ENCODE results near the gene LPAR1.

LPAR1 gene

DNA sequence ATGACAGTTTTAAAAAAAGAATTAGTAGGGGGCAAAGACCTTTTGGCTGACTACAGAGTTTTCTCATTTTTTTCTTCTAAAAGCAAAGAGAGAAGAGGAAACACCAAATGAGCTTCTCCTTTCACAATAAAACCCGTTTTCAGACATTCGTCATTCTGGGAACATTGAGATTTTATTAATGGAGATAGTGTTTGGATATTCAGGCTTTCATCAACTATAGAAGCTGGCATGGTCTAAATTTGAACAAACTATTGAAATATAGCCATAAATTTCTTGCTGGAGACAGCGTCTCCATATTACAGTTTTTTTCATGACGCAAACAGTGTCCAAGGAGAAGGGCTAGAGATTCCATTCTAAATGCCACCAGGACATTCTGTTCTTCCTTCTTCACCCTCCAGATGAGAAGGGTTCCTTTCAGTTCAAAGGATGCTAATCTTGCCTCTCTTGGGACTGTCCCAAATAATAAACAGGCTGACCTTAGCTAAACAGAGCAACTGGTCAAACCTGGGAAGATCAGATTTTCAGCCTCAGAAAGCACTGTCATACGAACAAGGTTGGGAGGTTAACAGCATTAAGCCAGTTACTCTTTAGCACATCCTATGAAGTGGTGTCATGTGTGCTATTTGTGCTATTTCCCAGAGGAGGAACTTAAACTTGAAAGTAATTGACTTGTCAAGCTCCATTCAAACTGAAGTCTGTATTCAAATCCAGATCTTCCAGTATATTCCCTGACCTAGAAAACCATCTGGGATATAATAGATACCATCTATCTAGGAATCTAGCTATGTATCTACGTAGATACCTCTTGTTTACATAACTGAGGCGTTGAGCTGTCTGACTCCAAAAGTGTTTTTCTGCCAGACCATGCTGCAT is 125.6 kb downstream of the LPAR1 start:
- no peak for DNase-seq

DNA sequence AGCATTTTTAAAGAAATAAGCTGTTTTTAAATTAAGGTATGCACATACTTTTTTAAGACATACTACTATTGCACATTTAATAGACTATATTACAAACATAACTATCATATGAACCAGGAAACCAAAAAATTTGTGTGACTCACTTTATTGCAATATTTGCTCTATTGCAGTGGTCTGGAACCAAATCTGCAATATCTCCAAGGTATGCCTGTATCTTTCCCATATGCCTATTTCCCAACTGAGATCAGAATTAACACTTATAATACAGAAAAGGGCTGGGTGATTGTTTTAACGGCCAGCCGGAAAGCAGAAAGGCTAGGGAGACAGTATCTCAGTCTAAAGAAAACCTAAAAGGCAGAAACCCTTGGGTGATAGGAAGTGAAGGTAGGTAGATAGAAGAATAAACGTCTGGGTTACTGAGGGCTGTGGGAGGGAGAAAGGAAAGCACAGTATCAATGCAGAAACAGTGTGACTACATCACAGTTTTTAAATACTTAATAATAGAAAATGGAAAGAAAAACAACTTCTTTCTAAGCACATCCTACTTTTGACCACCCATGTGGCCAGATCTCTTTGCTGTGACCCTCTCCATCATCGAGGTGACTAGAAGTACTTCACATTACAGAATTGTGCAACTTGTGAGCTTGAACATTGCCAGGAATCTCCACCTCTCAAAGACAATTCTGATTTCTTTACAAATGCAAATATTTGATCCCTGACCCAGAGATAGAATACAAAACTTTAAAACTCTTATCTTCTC is 126.4 kb downstream of the LPAR1 start:
- no peak for DNase-seq

DNA sequence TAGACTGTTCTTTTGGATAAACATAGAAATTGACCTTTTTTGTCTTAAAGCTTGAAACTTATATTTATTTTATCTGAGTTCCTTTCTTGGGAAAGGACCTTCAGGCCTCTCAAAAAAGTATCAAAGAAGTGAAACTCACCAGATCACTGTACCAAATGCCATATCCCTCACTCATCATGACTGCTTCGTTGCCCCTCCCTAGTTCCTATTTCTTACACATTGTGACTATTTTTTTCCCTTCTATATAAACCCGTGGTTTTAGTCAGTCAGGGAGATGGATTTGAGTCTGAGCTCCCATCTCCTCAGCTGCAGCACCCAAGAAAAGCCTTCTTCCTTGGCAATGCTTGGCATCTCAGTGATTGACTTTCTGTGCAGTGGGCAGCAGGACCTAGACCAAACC is 129.4 kb downstream of the LPAR1 start:
- no peak for DNase-seq

DNA sequence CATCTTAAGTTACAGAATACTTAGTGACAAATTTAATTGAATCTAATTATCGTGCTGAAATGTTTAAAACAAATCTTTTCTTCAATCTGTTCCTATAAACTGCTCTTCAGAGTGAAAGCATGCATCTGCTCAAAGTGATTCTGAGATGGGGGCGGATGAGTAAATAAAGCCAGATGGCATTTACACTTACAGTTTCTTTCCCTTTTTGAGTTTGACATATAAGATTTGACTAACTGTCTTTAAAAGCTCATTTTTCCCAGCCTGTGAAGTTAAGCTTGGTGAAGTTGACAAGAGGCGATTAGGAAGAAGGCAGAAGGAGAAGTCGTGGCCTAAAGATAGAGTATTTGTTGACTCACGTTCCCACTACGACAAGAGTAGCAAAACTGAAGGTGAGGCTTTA is 137.4 kb downstream of the LPAR1 start:
- DNase-seq = peak in 1 of 2 experiments; percentile 1

DNA sequence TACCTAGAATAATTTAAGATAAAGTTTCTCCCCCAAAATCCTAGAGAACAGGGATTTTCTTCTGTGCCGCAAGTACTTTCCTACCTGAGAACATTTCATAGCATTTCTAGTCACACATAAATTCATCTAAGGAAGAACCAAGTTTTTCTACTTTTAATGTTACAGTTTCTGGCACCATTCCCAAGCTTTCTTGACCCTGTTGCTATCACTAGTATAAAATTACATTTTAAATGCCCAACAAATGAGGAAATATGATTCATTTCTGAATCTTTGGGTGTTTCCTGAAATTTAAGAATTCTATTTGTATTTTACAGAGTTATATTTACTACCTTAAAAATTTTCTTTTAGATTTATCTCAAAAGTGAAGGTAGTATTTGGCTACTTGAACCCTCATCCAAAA is 137.8 kb downstream of the LPAR1 start:
- DNase-seq = no peak

DNA sequence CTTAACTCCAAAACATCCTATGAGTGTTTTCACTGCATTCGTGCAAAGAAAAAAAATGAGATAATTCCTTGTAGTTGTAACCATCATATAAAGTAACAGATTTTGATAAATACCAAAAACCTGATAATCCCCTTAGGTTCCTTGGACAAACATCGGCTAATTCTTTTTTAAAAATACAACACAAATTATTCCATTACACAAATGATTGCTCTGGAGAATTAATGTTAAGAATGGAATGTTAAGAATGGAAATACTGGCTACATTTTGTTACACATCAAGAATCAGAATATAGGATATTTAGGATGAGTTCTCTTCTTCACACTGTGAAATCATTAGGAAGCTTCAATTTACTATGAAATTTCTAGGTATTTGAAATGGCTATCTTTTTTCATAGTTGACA is 139.4 kb downstream of the LPAR1 start:
- DNase-seq = no peak

DNA sequence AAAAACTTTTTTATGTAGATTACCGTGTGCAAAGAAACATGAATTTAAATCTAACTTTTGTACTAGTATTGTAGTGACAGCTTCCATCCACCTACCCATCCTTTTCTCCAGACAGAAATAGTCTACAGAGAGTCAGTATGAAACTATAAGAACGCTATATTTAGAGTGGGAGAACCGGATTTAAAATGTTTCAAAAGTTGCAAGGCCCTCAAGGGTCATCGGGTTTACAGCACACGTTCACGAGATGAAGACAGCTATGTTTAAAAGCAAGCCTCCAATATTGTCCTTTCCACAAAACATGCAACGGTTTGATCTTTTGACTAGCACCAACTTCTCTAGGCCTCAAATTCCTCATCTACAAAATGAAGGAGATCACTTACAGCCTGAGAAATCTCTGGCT is 139.9 kb downstream of the LPAR1 start:
- DNase-seq = no peak

DNA sequence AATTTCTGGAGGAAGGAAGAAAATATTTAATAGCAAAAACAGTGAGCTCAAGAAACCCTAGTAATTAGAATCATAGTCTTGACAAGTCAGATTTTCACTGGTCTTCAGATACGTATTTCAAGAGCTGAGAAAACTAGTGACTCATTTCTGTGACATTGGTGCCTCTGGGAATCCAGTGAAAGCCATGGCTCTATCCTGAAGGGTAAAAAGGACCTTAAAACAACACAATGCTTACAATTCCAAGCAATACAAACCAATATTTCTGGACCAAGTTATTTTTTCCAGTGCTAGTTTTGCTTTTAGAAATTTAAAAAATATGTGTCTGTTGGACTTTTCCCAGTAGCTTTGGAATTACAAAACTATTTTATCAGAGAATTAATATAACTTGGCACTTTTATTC is 140.3 kb downstream of the LPAR1 start:
- no peak for DNase-seq

DNA sequence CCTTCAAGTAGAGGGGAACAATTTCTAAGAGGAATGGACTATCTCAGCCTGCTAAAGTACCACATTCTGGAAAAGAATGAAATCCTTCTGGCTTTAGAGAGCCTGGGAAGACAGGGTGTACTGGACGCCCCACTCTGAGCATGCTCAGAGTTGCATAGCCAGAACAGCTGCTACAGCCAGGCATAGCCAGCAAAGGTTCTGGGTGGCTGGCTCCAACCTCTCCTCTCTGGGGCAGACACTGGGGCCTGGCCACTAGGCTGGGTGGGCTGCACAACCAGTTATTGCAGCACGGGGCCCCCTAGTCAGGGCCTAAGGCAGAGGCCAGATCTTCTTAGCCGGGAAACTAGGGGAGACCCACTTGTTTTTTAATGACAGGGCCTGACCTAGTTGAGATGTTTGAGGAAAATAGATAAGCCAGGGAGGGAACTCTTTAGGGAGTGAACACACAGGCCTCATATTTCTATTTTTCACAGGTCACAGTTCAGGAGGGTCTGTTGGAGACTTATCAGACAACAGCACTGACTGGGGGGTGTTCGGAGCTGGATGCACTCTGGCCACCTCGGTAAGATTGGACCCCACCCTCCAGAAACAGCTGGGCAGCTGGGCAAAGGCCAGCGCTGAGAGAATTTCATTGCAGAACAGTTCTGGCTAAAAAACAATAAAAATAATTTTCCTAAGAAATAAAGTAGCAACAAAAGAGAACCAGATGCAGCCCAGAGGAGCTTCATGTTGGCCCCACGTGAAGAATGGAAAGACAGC is 142.9 kb downstream of the LPAR1 start:
- no peak for DNase-seq

DNA sequence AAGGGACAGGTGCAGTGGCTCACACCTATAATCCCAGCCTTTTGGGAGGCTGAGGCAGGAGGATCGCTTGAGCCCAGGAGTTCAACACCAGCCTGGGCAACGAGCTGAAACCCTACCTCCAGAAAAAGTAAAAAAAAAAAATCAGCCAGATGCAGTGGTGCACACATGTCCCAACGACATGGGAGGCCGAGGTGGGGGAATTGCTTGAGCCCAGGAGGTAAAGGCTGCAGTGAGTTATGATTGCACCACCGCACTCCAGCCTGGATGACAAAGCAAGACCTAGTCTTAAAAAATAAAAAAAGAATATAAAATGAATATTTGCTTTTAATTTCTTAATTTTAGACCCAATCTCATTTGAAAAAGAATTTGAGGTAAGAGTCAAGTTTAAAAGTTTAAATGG is 143.5 kb downstream of the LPAR1 start:
- no peak for DNase-seq

DNA sequence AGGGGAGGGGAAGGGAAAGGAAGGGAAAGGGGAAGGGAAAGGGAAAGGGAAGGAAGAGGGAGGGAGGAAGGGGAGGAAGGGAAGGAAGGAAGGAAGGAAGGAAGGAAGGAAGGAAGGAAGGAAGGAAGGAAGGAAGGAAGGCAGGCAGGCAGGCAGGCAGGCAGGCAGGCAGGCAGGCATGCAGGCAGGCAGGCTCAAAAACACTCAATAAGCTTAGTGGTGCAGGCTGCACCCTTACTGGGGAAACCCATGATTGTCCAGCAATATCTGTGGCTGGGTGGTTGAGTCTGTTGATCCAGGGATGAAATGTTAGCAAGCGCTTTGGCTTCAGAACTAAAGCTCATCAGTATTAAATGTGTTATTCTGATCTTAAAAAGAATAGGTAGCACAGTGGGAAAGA is 145.6 kb downstream of the LPAR1 start:
- no peak for DNase-seq

DNA sequence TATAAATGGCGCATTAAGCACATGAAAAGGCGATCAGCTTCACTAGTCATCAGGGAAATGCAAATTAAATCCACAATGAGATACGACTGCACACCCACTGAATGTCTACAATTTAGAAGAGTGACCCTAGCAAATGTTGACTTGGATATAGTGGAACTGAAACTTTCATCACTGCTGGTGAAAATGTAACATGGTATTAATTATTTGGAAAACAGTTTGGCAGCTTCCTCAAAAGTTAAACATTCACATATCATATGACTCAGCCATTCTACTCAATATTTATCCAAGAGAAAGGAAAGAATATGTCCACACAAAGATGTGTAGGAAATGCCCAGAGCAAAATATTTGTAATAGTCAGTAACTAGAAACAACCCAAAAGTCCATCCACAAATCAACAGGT is 146.5 kb downstream of the LPAR1 start:
- no peak for DNase-seq

DNA sequence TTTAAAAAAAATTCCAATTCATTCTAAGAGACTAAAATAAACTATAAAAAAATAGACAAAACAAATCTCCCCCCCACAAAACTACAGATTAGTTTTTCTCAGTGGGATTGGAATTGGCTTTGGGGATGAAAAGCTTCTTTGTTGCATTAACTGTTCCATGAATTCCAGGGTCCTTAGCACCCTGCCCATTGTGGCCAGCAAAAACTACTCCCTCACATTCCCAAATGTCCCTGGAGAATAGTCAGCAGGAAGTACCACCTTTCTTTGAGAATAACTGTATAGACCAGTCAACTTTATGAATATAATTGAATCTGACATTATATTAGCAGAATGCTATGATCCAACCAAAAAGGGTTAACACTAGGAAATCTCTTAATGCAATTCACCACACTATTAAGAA is 147.9 kb downstream of the LPAR1 start:
- DNase-seq = no peak

DNA sequence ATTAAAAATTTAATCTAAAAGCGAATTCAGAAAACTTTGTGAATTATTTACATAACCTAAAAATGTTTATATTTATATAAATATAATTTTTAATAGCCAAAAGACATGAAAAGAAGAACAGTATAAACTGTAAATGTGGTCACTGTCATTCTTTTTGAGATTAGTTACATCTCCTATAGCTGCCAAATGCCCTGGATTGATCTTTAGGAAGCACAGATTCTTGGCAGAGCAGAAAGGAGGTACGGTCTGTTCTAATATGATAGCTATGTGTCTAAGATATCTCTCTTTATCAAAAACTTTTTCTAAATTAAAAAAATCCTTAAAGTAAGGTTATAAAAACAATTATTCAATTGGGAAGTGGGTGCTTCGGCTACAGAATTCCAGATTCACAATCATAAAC is 151.0 kb downstream of the LPAR1 start:
- DNase-seq = no peak

DNA sequence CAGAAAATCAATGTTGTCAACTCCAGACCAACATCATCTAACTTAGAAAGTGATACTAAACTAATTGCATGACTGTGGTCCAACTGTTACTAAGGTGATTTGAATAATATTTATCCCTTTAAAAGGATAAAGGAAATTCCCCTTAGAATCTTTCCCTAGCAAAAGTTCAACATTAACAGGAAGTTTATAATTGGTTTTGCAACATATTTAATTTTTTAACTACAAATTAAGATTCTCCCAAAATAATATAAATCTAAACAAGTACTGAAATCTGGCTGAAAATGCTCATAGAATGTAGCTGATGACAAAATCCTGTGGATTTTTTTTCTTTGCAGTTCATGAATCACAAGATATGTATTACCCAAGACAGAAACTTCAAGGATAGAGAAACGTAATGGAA is 151.4 kb downstream of the LPAR1 start:
- DNase-seq = no peak

DNA sequence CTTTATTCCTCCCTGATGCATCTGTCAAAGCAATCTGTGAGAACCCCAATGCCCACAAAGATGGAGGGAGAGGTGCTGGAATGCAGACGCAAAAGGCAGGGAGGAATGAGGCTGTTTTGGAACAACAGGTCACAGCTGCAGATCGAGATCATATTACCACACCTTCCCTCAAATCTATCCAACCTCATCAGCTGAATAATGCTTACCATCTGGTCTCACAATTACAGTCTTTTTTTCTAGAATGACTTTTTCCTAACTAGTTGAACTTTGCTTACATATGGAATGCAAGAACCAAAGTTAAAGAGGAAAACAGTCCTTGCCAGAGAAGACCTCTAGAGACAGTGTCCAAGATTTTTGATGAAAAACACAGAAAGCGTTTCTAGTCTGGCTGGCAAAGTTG is 158.1 kb downstream of the LPAR1 start:
- DNase-seq = no peak

DNA sequence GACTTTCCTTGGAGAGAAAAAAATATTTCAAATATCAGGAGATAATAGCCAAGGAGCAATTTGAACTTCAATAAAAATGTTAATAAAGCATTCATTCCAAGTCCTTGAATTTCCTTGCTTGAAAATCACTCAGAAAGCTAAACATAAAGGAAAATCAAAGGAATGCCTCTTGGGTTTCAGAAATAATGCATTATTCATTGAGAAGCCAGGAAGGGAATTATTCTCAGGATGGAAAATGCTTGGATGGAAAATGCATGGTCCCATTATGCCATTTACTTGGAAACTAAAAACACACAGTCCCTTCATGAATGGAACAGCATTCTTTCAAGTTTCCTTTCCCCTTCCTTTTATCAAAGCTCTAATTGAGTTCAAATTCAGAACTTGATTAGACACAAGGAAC is 160.9 kb downstream of the LPAR1 start:
- DNase-seq = no peak

DNA sequence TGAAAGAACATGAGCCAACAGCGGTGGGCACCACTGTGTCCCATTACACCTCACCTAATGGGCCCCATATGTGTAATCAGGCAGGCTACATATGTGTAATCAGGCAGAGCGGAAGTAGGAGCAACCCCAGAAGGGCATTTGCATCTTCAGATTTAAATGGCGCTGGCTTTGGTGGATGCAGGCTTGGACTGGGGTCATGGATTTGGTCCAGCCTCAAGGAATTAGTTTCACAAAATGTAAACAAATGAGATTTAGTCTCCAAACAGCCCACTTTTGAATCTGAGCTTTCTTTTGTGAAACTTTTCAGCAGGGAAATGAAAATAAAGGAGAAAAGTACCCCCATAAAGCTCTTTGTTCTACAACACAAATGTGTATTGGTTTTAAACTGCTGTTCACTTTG is 161.3 kb downstream of the LPAR1 start:
- DNase-seq = no peak

DNA sequence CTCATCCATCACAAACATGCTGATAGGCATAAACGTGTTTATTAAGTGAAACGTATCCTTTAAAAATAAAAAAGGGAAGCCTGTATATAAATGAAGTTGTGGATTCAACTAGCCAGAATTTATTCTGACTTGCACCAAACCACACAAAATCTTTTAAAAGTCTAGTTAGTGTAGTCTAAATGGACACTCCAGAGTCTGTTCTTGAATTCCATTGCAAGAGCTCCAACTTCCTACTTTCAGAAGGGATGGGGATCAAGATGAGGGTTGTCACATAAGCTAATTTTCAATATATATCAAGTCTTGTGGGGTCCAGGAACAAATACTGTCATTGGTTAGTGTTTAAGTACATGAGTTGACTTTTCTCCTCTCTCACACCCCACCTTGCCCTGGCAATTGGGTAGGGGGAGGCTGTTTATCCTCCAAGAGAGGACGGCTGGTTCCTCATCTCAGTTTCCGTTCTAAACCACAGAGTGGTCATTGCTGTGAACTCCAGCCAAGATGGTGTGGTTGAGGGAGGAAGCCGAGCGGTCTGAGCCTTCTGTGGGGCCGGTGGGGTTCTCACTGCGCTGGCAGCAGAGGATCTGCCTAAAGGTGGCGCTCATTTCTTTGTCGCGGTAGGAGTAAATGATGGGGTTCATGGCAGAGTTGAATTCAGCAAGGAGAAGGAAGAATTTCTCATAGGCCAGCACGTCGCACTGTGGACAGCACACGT is 163.2 kb downstream of the LPAR1 start:
- DNase-seq = no peak

DNA sequence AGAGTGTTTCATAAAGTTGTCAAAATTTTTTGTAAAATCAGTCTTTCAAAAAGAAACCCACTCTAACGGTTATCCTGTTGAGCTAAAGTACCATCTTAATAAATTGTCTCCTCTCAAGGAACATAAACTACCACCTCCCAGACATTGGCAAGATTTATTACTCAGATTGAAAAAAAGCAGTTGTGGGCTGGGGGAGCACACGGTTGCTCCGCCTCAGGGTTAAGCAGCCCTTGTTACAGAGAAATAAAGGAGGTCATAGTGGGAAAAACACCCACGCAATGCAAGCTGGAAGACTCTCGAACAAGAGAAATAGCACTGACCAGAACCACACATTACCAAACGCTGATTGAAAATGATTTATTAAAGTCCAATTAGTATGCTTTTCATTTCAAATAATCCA is 165.3 kb downstream of the LPAR1 start:
- DNase-seq = no peak

DNA sequence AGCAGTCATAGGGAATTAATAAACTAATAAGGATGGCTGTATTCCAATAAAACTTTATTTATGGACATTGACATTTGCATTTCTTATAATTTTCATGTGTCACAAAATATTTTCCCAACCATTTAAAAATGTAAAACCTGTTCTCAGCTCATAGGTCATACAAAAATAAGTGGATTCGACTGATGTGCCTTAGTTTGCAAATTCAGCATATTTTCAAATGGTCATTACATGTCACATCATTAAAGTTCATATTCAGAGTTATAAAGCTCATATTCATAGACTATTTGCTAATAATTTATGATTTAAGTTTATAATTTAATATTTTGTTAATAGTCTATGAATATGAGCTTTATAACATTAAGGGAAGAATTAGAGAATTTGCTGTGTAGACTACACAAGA is 166.5 kb downstream of the LPAR1 start:
- no peak for DNase-seq

DNA sequence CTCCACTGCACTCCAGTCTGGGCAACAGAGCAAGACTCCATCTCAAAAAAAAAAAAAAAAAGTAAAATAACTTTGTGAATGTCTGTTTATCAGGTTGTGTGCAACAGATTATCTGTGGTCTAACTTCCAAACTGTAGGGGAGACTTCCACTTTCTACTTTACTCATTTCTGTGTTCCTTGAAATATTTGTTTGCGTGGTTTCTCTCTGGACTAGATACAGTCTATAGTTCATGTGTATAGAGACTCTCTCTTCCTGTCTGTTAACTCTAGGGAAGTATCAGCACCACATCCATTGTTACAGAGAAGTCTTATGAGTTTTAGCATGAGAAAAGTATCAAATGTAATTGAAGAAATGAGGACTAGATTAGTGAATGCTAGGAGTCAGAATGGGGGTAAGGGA is 168.3 kb downstream of the LPAR1 start:
- DNase-seq = no peak

DNA sequence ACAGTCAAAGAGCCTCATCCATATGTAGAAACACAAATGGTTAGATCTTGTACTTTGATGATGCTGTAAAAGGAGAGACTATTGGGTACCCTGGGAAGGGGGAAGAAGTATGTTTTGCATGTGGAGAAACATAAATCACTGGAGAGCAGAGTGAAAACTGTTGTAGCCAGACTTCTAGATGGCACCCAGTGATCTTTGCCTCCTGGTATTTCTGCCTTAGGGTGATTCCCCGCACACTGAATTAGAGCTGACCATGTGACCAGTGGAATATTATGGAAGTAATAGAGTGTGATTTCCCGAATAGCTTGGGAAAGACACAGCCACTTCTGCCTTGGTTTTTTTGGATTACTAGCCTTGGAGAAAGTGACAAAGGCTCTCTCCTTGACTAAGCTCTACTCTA is 174.3 kb downstream of the LPAR1 start:
- no peak for DNase-seq

Data from NCI-H446 (cell line).